GM18505 (cell line): Measurements from ENCODE around the gene EGFL7.

ENCODE experiments used
- ATAC-seq: cut with Tn5 transposase; IDR thresholded peaks from one replicate; pipeline ENCODE4 v1.9.1; 2021; ENCODE audit not compliant: unreplicated experiment
- POLR2A ChIP-seq: IDR thresholded peaks from 4 replicates; pipeline ENCODE4 v1.6.1; 2011; ENCODE audit warnings: borderline replicate concordance; ENCODE audit not compliant: insufficient read depth, insufficient read length; ENCODE audit errors: extremely low read depth

The EGFL7 gene

DNA sequence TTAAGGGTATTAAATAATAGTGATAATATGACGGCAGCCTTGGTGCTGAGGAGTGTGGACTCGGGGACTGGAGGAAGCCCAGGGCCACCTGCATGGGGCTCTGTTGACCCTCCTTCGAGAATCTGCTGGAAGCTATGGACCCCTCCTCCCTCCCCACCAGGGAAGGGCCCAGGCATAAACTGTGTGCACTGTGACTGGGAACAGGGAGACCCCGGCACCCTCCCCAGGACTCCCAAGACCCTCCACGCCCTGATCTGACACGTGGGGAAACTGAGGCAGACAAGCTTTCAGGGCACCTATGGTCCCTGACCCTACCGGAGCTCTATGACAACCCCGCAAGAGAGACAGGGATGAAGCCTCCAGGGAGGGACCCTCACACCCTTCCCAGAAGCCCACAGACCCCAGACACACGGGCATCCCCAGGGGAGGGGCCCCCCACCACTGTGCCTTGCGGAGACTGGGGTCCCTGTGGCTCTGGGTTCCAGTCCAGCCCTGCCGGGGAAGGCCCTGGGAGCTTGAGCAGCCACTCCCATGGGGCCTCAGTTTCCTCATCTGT is 6.5 kb upstream of the EGFL7 start:
- TF ChIP-seq POLR2A = no peak
- ATAC-seq = no peak

DNA sequence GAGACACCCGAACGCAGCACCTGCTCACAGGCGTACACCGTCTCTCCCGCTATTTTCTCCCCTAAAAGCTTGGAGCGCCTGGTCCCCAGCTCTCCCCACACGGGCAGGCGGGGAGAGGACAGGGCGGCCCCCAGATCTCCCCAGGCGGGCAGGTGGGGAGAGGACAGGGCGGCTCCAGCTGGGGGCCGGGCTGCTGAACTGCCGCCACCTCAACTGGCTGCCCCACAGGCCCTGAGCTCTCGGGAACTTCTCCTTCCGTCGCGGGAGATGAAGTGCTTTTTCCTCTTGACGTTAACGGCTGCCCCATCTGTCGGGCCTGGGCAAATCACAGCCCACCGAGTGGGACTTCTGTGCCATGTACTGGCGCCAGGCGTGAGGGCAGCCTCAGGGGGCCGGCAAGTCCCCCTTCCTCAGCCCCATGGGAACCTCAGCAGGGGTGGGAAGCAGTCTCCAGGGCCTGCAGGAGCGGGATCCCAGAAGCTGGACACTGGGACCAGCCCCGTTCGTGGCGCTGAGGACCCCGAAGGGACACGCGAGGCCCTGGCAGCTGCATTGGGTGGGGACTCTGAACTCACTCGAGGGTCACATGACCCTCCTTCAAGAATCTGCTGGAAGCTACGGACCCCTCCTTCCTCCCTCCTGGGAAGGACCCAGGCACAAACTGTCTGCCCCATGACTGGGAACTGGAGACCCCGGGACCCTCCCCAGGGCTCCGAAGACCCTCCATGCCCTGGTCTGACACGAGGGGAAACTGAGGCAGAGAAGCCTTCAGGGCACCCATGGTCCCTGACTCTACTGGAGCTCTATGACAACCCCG is 5.7 kb upstream of the EGFL7 start:
- TF ChIP-seq POLR2A = no peak
- ATAC-seq = no peak

GRCh38 chr9:136657974-136658848 is 4.5 kb upstream of the EGFL7 start:
- ATAC-seq = no peak
- TF ChIP-seq POLR2A = no peak

GRCh38 chr9:136658849-136659535 is 3.7 kb upstream of the EGFL7 start:
- ATAC-seq = no peak

DNA sequence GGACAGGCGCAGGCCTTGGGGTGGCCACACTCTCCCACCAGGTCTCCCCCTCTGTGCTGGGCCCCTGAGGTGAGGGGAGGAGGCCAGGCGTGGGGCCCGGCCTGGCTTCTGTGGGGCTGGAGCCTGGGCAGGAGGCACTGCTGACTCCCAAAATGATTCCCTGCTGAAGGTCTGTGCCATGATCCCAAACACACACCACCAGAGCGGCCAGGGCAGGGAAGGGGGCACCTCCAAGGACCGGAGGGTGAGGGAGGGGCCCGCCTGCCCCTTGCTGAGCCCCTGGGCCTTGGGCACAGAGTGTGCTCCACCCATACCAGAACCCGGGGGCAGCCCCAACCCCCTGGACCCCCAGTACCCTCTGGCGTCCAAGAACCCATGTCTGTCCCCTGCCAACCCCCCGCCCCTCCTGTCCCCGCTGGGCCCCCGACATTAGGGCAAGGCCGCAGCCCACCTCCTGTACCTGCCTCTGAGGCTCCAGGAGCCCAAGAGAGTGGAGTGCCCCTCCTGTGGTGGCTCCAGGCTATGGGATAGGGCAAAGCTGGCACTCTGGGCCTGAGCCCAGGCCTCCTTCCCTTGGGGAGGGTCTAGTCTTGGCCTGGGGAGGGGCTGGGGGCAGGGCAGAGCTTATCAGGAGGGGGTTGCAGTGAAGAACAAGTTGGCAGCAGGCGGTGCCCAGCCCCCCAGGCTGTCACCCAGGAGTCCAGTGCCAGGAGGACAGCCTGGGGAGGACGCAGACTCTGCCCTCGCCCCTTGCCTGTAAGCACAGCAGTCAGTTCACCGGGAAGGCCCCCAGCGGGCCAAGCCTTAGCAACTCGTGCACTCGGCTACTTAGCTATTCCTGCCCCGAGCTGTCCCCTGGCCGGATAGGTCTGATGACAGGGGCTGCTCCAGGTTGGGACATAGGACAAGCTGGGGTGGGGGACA is 2.6 kb upstream of the EGFL7 start:
- no peak for ATAC-seq
- no peak for TF ChIP-seq POLR2A

More at GRCh38 chr9:136658849-136659535, 3.7 kb upstream of the EGFL7 start:
- no peak for TF ChIP-seq POLR2A

- ATAC-seq = no peak
- TF ChIP-seq POLR2A = no peak
Observed at GRCh38 chr9:136660971-136661550, 1.7 kb upstream of the EGFL7 start.

- no peak for ATAC-seq
- no peak for TF ChIP-seq POLR2A
Observed at GRCh38 chr9:136661641-136662325, 933 bp upstream of the EGFL7 start.

- ATAC-seq = no peak
- TF ChIP-seq POLR2A = no peak
Observed at GRCh38 chr9:136662326-136662655, 425 bp upstream of the EGFL7 start.

DNA sequence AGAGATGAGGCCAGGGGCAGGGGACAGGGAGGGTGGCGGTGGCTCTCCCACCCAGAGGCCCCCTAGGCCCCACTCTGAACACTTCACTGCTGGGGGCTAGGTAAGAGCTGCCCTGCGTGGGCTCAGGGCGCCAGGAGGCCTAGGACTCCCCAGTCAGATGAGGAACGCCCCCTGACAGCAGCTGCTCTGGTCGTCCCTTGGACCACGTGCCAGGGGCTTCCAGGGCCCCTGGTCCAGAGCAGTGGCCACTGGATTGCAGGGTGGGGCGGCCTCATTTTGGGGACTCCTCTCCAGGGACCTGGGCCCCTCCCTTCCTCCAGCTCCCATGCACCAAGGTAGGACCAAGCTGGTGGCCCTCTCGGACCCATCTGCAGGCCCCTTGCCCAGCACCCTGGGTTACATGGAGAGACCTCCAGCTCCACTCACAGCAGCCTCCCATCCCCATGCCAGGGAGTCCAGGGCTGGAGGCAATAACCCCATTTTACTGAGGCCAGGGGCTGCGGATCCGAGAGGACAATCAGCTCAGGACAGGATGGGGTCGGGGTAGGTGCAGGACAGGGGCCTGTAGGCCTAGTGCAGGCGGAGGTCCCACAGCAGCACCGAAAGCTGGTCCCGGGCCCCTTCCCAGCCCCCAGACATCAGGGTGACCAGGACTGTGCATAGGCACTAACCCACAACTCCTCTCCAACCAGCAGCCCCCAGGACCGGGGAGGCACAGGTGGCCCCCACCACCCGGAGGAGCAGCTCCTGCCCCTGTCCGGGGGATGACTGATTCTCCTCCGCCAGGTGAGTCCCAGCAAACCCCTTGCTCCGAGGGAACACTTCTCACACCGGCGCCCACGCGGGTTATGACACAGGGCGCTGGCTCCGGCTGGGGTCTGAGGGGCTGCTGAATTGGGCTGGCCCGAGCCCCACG is 1.5 kb downstream of the EGFL7 start:
- TF ChIP-seq POLR2A = no peak
- no peak for ATAC-seq

DNA sequence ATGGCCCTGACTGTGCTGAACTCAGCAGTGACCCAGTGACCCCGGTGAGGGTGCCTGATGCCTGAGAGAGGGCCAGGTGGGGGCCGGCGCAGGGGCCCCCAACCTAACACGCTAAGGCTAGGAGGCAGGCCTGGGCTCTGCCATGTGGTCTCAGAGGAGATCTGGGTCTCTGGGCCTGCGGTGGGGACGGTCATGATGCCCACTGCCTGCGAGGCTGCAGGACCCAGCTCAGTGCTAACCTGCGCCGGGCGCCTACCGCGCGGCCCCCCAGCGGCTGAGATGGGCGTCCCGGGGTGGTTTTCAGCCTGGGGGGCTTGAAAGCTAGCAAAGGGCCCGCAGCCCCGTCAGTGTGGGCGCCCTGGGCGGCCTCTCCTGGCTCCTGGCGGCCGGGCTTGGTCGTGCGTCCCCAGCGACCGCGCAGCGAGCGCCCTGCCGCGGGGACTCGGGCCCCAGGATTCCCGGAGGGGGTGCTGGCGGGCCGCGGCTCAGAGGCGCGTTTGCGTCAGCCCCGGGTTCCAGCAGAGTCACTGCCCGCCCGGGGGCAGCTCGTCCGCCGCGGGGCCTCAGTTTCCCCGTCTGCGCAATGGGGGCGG is 2.5 kb downstream of the EGFL7 start:
- TF ChIP-seq POLR2A = no peak
- no peak for ATAC-seq
